ENCODE data around the gene CALR3.
A peak's percentile ranks its signal among the peaks of the same experiment; 100 is the strongest.
"Not testable (repeated sequence)": the region's sequence is repeated elsewhere in the genome, so short reads cannot be mapped to it uniquely, and the experiment has no call there.

CALR3 gene

DNA sequence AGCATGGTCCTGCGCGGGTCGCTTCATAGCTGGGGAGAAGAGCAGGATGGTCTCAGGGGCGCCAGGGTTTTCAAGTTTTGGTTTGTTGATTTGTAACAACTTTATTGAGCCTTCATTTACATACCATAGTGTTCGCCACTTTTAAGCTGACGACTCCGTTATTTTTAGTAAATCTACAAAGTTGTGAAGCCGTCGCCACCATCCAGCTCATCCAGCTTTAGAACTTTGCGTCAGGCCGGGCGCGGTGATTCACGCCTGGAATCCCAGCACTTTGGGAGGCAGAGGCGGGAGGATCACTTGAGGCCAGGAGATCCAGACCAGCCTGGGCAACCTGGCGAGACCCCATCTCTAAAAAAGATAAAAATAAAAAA is 631 bp upstream of the CALR3 start:
- no peak for DNase-seq (ENCODE audit: low spot score)

DNA sequence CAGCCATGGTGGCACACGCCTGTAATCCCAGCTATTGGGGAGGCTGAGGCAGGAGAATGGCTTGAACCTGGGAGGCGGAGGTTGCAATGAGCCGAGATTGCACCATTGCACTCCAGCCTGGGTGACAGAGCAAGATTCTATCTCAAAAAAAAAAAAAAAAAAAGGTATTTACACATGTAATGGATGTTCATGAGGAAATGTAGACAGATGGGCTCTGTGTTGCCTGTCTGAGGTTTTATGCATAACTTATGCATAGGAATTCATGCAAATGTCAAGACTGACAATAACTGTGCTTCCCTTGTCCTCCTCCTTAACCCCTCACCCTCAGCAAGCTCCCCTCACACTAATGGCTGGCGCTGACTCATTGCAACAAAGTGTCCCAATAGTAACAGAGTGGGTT is 9.5 kb downstream of the CALR3 start:
- DNase-seq (ENCODE audit: low spot score): not testable (repeated sequence)

DNA sequence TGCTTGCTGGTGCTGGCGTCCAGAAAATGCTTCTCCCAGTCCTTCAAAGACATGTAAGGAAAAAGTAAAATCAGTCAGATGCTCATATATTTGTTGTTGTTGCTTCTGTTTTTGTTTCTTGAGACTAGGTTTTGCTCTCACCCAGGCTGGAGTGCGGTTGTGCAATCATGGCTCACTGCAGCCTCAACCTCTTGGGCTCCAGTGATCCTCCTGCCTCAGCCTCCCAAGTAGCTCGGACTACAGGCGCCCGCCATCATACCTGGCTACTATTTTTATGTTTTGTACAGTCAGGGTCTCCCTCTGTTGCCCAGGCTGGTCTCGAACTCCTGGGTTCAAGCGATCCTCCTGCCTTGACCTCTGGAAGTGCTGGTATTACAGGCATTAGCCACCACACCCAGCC is 13.2 kb downstream of the CALR3 start:
- no peak for DNase-seq (ENCODE audit: low spot score)

DNA sequence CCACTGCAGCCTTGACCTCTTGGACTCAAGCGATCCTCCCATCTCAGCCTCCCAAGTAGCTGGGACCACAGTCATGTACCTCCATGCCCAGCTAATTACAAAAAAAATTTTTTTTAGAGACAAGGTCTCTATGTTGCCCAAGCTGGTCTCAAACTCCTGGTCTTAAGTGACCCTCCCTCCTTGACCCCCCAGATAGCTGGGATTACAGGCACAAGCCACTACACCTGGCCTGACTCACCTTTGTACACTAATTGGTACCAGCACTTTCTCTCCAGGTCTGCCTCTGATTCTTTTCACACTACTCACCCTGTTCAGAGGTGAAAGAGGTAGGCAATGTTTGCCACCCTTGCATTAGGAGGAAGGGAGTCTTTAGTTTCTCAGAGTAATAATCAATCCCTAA is 18.7 kb downstream of the CALR3 start:
- DNase-seq (ENCODE audit: low spot score): no peak

DNA sequence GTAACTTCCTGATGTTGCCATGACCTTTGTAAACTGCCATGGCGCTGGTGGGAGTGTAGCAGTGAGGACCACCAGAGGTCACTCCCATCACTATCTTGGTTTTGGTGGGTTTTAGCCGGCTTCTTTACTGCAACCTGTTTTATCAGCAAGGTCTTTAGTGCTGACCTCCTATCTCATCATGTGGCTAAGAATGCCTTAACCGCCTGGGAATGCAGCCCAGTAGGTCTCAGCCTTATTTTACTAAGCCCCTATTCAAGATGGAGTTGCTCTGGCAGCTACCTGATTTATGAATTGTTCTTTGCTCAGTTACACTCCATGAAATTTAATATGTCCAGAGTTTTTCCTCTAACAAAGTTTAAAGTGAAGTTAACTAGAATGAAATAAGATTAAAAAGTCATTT is 19.6 kb downstream of the CALR3 start:
- DNase-seq (ENCODE audit: low spot score): no peak

DNA sequence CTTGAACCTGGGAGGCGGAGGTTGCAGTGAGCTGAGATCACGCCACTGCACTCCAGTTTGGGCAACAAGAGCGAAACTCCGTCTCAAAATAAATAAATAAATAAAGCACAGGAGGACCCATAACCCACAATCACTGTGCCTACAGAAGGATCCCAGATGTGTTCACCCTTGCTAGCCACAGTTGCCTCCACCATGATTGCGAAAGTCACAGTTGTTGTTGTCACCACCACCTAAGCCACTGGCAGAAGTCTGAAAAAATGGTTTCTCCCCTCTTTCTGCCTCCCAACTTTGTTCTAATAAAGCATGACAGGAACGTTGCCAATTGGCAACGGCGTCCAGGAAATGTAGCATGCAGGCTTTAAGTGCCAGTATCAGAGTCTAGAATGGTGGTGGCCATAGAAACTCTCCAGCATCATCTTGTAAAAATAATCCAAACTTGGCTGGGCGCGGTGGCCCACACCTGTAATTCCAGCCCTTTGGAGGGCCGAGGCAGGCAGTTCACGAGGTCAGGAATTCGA is 22.0 kb downstream of the CALR3 start:
- DNase-seq (ENCODE audit: low spot score): no peak

DNA sequence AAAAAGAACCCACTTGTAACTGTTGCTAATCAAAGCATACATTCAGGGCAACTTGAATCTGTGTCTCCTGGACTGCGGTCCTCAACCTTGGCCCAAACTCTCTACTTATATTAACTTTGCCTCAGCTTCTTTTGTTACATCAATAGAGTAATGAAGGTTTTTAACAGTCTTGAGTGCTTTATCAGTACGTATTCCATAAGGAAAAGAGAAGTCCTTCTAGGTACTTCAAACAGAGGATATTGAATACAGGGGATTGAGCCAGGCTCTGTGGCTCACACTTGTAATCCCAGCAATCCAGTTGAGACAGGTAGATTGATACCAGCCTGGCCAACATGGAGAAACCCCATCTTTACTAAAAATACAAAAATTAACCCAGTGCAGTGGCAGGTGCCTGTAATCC is 23.0 kb downstream of the CALR3 start:
- no peak for DNase-seq (ENCODE audit: low spot score)

DNA sequence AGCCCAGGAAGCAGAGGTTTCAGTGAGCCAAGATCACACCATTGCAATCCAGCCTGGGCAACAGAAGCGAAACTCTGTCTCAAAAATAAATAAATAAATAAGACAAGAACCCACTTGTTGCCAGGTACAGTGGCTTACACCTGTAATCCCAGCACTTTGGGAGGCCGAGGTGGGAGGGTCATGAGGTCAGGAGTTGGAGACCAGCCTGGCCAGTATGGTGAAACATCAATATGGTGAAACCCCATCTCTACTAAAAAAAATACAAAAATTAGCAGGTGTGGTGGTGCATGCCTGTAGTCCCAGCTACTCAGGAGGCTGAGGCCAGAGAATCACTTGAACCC is 23.4 kb downstream of the CALR3 start:
- not testable (repeated sequence) for DNase-seq (ENCODE audit: low spot score)

DNA sequence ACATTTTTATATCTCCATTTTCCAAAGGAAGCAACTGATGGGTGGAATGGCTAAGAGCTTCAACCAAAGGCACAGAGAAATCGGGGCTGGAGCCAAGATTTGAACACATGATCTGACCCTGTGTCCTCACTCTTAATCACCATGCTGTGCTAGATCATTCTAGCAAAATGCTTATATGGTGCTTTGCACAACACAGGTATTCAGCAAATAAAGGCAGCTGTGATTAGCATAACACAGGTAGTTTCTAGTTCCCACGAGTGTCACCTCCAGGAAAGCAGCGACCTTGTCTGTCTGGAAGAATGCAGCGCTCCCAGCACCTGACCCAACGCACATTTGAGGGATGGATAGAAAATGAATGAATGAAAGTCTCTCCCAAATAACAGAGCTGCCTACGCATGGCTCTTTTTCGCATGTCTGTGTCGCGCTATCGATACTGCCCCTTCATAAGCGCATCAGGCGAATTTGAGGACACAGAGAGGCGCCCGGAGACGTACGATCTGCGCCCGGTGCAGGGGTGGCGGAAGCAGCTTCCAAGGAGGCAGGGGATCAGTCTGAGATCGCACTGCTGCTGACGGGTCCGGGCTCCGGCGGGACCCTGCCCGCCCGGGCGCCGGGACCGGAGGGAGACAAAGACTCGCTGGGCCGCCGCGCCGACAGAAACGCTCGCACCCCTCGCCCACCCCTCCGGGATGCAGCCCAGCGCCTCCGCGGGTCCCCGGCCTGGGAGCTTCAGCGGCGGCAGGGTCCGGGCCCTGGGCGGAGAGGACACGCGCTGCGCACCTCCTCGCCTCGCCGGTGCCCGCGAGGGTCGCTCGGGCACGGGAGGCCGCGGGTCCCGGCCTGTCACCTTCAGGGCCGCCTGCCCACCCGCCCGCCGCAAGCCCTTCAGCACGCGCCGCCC is 24.8 kb downstream of the CALR3 start:
- no peak for DNase-seq (ENCODE audit: low spot score)

DNA sequence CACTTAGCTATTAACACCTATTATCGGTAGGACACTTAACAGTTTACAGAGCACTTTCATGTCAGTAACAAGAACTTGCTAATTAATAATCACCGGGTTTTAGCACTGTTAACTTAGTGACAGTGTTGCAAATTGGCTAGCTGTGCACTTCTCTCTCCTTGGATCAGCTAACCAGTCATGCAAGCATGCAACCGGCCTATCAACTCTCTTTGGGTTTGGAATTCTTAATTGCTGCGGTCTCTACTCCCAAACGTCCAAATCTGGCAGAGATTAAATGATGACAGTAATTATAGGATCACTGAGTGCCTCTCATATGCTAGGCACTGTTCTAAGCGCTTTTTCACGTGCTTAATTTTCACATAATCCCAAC is 25.4 kb downstream of the CALR3 start:
- DNase-seq (ENCODE audit: low spot score): no peak

DNA sequence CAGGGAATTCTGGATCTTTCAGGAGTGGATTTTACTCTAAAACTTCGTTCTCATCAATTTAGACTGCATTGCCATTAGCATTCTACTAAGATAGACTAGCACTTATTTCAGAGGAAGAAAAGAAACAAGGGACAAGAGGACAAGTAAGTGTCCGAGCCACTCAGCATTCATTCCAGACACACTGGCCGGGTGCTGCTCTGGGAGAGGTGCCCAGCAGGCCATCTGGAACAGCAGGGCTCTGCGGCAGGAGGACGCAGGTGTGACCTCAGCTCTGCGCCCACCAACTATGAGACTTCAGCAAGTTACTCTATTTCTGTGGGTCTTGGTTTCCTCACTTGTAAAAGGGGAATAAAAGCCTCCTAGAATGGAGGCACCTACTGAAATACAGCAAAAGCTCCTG is 28.4 kb downstream of the CALR3 start:
- DNase-seq (ENCODE audit: low spot score): no peak

DNA sequence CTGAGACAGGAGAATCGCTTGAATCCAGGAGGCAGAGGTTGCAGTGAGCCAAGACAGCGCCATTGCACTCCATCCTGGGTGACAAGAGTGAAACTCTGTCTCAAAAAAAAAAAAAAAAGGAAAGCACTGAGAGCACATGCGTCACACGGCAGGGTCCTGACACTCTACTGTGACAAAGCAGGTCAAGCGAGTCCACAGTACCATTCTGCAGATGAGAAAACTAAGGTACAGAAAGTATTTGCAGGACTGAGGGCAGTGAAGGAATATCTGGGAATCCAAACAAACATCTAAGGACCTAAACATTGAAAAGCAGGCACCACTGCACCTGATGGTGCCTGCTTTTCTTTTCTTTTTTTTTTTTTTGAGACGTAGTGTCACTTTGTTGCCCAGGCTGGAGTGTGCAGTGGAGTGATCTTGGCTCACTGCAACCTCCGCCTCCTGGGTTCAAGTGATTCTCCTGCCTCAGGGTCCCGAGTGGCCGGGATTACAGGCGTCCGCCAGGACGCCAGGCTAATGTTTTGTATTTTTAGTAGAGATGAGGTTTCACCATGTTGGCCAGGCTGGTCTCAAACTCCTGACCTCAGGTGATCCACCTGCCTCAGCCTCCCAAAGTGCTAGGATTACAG is 29.1 kb downstream of the CALR3 start:
- DNase-seq (ENCODE audit: low spot score): not testable (repeated sequence)

DNA sequence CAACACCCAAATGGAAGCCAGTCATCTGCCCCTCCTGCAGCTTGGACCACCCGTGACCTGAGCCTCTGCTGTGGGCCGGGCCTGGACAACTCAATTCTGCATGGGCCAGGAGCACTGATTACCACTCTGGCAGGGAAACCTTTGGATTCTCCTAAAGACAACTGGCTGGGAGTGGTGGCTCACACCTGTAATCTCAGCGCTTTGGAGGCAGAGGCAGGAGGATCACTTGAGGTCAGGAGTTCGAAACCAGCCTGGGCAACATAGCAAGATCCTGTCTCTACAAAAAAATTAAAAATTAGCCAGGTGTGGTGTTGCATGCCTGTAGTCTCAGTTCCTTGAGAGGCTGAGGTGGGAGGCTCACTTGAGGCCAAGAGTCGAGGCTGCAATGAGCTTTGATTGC is 30.7 kb downstream of the CALR3 start:
- DNase-seq (ENCODE audit: low spot score): no peak

DNA sequence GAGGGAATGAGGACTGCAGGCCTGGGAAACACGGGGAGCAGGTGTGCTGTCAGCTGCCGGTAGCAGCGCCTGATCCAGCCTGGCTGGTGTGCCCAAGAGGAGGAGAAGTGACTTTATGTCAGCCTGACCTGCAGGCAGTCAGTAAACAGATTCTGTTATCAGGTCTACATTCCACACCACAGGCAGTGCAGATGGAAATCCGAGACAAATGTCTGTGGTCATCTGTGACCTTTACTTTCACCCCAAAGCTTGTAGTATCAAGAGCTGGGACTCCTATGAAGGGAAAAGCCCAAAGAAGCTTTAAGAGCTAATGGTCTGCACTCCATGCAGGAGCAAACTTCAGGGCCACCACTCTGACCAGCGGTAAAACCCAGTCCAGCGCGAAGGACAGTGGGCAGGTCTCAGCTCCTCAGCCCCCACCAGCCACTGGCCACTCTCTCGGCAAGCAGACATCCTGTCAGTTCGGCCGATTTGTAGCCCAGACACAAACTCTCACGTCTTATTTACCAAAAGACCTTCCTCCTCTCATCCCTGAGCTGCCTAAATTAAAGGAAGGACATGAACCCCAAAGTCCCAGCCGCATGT is 31.9 kb downstream of the CALR3 start:
- DNase-seq (ENCODE audit: low spot score): peak; percentile 76

DNA sequence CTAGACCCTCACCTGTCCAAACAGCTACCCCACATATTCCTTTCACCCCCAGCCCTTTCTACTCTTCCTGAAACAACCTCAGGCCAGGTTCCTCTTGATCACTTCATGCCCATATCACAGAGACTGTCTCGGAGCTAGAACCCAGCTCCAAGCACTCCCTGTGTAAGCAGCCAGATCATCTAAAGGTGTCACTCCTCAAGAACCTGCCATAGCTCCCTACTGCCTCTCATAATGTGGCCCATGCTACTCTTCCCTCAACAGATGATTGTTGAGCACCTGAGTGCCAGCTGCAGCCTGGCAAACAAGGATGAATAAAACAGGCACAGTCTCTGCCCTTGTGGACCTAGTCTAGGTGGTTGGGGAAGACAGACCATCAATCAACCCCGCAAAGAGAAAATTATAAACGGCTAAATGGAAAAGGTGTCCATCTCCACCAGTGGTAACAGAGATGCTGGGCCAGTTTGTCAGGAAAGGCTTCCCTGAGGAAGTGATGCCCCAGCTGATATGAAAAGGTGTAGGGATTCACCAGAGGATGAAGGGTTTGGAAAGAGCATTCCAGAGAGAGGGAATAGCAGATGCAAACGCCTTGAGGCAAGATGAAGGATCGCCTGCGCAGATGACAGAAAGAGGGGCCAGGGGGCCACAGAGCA is 32.5 kb downstream of the CALR3 start:
- no peak for DNase-seq (ENCODE audit: low spot score)

DNA sequence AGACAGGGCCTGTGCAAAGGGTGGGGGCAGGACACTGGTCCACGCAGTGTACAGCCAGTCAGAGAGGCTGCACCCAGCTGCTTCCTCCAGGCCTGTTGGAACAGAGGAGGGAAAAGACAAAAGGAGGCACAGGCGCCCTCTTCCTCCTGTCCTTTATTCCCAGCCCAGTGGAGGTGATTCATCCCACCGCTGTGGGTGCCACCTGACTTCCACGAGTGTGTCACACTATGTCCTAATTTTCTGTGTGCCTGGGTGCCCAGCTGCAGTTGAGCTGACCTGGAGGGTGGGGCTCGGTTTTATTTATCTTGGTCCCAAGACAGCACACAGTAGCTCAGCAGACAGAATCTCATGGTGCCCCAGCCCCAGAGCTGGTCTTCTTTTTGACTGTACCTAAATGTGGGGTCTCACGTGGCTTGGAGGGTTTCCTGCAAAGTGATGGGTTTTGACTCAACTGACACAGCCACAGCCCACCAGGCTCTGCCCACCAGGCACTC is 33.2 kb downstream of the CALR3 start:
- DNase-seq (ENCODE audit: low spot score): no peak

DNA sequence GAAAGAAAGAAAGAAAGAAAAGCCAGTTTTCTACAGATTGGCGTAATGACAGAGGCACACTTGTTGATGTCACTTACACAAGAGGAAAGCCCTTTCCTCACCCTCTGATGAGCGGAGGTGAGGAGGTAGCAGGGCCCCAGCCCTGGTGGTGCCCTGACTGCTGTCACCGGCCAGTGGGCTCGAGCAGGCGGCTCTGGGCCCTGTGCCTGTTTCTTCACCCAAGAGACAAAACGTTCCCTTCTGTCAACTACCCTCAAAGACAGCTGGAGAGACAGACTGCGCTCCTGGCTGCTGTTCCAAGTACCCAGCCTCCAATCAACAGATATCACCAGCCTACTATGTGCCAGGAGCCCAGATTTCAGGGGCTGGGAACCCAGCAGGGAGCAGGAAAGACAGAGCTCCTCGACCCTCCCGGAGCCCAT is 34.3 kb downstream of the CALR3 start:
- no peak for DNase-seq (ENCODE audit: low spot score)

DNA sequence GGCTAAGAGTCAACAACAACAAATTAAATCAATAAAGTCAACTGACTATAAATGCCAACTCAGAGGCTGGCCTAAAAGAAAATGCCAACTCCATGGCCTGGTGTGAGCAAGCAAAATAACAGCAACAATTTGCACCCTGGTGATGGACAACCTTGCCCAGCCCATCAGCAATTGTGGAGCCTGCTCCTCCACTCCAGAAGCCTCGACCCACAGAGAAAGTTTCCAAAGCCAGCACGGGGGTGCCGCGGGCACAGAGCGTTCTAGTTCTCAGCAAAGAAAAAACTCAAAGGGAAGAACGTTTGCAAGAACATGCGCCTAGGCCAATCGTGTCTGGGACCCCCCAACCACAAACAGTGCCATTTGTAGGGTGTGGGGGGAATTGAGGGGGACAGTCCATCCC is 35.5 kb downstream of the CALR3 start:
- DNase-seq (ENCODE audit: low spot score): no peak

DNA sequence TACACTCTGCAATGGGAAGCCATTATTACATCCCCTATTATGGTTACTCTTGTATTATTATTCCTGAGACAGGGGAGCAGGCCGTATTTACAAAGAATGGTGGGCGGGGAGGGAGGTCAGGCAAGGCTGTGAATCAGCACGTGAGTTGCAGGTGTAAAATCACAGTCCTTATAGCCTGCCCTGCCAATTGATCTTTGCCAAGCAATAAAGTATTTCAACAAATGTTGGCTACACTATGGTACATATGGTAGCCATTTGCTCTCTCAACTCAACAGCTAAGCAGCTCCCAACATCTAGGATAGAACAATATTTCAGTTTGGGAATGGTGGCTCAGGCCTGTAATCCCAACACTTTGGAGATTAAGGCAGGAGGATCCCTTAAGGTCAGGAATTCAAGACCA is 36.3 kb downstream of the CALR3 start:
- no peak for DNase-seq (ENCODE audit: low spot score)

DNA sequence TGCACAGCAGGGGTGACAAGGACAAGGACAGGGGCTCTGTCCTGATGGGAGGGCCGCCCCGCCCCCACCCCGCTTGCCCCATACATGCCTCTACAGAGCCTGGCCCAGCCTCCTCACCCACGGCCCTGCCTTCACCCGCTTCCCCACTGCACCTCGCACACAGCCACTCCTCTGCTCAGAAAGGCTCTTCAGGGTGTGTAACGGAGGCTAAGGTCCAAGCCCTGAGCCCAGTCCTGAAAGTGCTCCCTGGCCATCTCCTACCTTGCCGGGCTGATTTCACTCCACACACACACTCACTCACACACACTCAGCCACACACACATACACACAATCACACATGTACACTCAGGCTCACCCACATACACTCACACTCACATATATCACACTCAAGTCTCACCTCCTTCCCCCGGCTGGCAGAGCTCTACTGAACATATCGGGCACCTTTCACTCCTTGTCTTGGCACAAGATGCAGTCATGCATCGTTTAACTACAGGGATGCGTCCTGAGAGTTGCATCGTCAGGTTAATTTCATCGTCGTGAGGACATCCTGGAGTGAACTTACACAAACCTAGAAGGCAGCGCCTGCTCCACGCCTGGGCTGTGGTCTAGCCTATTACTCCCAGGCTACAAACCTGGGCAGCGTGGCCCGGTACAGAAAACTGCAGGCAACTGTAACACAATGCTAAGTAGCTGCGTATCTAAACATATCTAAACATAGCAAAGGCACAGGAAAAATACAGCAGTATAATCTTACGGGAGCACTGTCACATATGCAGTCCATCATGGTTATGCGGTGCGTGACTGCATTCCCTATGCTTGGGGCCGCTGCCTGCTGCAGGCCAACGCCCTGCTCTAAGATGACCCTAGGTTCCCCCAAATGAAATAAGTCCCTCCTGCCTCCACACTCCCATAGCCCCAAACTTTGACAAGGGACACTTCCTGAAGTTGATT is 37.3 kb downstream of the CALR3 start:
- DNase-seq (ENCODE audit: low spot score): no peak

DNA sequence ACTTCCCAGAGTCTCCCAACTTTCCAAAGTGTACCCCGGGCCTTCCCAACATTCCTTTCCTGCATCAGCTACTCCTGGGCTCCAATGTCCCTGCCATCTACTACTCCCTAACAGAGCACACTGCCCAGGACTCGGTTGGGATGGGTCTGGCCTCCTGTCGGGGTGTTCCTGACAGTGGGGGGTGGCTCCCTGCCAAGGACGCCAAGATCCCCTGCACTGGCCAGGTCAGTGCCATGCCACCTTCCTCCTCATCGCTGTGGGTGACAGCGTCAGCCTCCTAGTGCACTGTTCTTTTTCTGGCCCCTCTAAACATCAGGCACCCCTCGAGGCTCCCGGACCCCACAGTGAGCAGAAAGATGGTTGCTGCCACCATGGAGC is 38.0 kb downstream of the CALR3 start:
- DNase-seq (ENCODE audit: low spot score): no peak

Data from HuH-7 (cell line).